ENCODE measurements around the gene ETV4. TPM values are rescaled to one million over a fixed set of nuclear protein-coding genes. Genes with fewer than 3 reads are reported as not detected.

The ETV4 gene
- total and polyA plus RNA-seq, 2 donors (not counting 1 experiment from before 2014, with no cell fraction given), result 0.33 to 1.8 TPM

DNA sequence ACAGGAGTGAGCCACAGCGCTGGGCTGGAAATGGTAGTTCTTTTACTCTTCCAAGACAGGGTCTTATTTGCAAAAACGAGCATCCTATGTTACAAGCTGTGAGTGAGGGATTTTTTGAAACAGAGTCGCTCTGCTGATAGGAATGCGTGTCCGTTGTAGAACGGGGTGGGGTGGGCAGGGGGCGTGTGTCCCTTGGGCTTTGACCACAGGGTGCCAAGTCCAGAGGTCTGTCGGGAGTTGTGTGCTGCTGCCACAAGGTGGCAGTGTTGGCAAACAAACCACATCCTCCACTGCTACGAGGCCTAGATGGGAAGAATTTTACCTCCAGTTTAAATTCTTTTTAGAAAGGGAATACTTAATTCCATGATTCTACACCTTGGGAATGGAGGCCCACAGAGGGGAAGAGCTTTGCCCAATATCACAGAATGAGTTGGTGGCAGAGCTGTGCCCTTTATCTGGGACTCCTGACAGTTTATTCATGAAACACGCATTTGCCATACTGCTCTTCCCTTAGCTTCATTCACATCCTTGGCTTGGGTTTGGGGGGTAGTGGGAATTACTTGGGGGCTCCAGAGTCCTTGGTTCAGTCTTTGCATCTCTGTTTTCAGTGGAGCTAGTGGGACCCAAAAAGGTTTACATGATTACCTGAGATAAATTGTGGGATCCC, 30.6 kb upstream of the ETV4 start:
- peak; percentile 52 to 78 for DNase-seq (ENCODE audit: low read depth in 2 of 2)
- H3K4me1 ChIP-seq (ENCODE audit: control insufficient read depth, extremely low read depth, insufficient read depth, low read length), result peaks cover 4% of the 10 kb centered on the region
- no peak overlapping the region for H3K4me2 ChIP-seq (ENCODE audit: extremely low read depth, insufficient read depth, low read length)
- H3K27me3 ChIP-seq (ENCODE audit: control insufficient read depth, insufficient read depth, low read length), result no peaks in the 10 kb centered on the region
- H3K27ac ChIP-seq (ENCODE audit: insufficient read depth, low read length), result no peak overlapping the region
- no peak overlapping the region for H2AFZ ChIP-seq (ENCODE audit: low read length)
- no peaks in the 10 kb centered on the region for H3K79me2 ChIP-seq (ENCODE audit: control insufficient read depth, insufficient read depth, low read length)
- no peak overlapping the region for H3K9ac ChIP-seq (ENCODE audit: insufficient read depth, low read length)
- no peak overlapping the region for H3K4me3 ChIP-seq (replicated peaks in 1 of 4; ENCODE audit: control extremely low read depth in 1 of 4, insufficient read depth in 1 of 4, low read depth in 3 of 4, low read length in 4 of 4)
- TF ChIP-seq, protein P1, sequence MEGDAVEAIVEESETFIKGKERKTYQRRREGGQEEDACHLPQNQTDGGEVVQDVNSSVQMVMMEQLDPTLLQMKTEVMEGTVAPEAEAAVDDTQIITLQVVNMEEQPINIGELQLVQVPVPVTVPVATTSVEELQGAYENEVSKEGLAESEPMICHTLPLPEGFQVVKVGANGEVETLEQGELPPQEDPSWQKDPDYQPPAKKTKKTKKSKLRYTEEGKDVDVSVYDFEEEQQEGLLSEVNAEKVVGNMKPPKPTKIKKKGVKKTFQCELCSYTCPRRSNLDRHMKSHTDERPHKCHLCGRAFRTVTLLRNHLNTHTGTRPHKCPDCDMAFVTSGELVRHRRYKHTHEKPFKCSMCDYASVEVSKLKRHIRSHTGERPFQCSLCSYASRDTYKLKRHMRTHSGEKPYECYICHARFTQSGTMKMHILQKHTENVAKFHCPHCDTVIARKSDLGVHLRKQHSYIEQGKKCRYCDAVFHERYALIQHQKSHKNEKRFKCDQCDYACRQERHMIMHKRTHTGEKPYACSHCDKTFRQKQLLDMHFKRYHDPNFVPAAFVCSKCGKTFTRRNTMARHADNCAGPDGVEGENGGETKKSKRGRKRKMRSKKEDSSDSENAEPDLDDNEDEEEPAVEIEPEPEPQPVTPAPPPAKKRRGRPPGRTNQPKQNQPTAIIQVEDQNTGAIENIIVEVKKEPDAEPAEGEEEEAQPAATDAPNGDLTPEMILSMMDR (conservative IDR thresholded peaks at IDR 0.05 in 1 of 2, IDR thresholded peaks at IDR 0.05 in 1 of 2; ENCODE audit: low read depth in 1 of 2, low read length in 2 of 2), result peak; percentile 79 to 86
- TF ChIP-seq EZH2 (IDR thresholded peaks at IDR 0.05; ENCODE audit: low read length, missing control alignments), result no peak
- no peaks in the 10 kb centered on the region for H3K9me3 ChIP-seq (ENCODE audit: control insufficient read depth, insufficient read depth, low read depth, low read length)
- H3K36me3 ChIP-seq (ENCODE audit: control insufficient read depth, insufficient read depth, low read length), result no peaks in the 10 kb centered on the region
- H4K20me1 ChIP-seq (ENCODE audit: control insufficient read depth, extremely low read depth, insufficient read depth, low read length), result no peaks in the 10 kb centered on the region

DNA sequence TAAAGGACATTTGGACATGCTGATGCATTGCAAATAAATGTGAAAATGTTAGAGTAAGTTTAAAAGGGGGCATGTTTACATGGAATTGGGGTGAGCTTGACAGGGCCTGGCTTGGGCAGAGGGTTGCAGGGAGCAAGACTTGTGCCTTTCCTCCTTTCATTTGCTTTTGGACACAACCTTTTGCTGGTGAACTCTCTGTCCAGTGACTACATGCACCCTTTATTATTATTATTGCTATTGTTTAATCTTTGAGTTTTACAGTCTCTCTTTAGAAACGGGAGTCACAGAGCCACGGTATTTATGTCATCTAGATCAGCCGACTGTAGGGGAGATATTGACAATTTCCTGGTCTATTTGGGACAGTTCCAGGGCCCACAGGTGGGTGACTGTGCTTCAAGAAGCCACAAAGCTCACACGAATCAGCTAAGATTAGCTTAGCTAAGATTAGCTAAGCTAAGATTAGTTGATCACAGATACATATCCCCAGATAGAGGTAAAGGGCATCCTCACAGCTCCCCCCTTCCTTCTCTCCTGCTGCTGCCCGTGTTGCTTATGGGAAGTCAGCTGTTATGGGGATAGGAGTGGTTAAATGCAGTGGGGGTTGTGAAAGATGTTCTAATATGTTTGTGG, 28.9 kb upstream of the ETV4 start:
- H3K27ac ChIP-seq (ENCODE audit: insufficient read depth, low read length), result no peak overlapping the region
- H3K9ac ChIP-seq (ENCODE audit: insufficient read depth, low read length), result no peak overlapping the region
- H3K4me1 ChIP-seq (ENCODE audit: control insufficient read depth, extremely low read depth, insufficient read depth, low read length), result peaks cover 7% of the 10 kb centered on the region
- H3K4me2 ChIP-seq (ENCODE audit: extremely low read depth, insufficient read depth, low read length), result no peak overlapping the region
- H2AFZ ChIP-seq (ENCODE audit: low read length), result no peak overlapping the region
- H3K36me3 ChIP-seq (ENCODE audit: control insufficient read depth, insufficient read depth, low read length), result no peaks in the 10 kb centered on the region
- TF ChIP-seq, protein P1 (conservative IDR thresholded peaks at IDR 0.05 in 1 of 2, IDR thresholded peaks at IDR 0.05 in 1 of 2; ENCODE audit: low read depth in 1 of 2, low read length in 2 of 2), result no peak
- TF ChIP-seq EZH2 (IDR thresholded peaks at IDR 0.05; ENCODE audit: low read length, missing control alignments), result no peak
- no peaks in the 10 kb centered on the region for H3K27me3 ChIP-seq (ENCODE audit: control insufficient read depth, insufficient read depth, low read length)
- no peaks in the 10 kb centered on the region for H3K79me2 ChIP-seq (ENCODE audit: control insufficient read depth, insufficient read depth, low read length)
- H3K9me3 ChIP-seq (ENCODE audit: control insufficient read depth, insufficient read depth, low read depth, low read length), result no peaks in the 10 kb centered on the region
- no peak overlapping the region for H3K4me3 ChIP-seq (replicated peaks in 1 of 4; ENCODE audit: control extremely low read depth in 1 of 4, insufficient read depth in 1 of 4, low read depth in 3 of 4, low read length in 4 of 4)
- no peak for DNase-seq (ENCODE audit: low read depth in 2 of 2)
- no peaks in the 10 kb centered on the region for H4K20me1 ChIP-seq (ENCODE audit: control insufficient read depth, extremely low read depth, insufficient read depth, low read length)

DNA sequence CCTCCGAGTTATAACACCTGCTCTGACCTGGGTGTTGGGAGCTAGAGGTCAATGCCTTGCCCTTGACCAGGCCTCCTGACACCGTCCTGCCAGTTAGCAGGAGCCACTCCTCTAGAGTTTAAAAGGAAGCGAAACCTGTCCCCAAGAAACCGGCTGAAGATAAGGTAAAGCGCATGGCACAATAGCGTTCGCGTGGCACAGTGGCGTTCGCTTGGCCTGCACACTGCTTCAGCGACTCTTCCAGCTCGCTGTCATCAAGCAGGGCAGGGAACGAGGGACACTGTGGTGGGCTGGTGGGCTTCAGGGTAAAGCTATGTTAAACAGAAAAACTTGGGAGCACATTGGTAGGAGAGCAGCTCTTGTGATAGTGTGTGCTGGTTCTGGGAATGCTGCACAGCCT, 28.2 kb upstream of the ETV4 start:
- TF ChIP-seq, protein P1 (conservative IDR thresholded peaks at IDR 0.05 in 1 of 2, IDR thresholded peaks at IDR 0.05 in 1 of 2; ENCODE audit: low read depth in 1 of 2, low read length in 2 of 2), result no peak
- no peak for TF ChIP-seq EZH2 (IDR thresholded peaks at IDR 0.05; ENCODE audit: low read length, missing control alignments)
- Histone ChIP-seq H2AFZ (ENCODE audit: low read length) (no peak overlapping the region), H4K20me1 (ENCODE audit: control insufficient read depth, extremely low read depth, insufficient read depth, low read length) (no peaks in the 10 kb centered on the region), H3K9me3 (ENCODE audit: control insufficient read depth, insufficient read depth, low read depth, low read length) (no peaks in the 10 kb centered on the region), H3K27me3 (ENCODE audit: control insufficient read depth, insufficient read depth, low read length) (no peaks in the 10 kb centered on the region), H3K27ac (ENCODE audit: insufficient read depth, low read length) (no peak overlapping the region), H3K4me3 (replicated peaks in 1 of 4; ENCODE audit: control extremely low read depth in 1 of 4, insufficient read depth in 1 of 4, low read depth in 3 of 4, low read length in 4 of 4) (no peak overlapping the region), H3K79me2 (ENCODE audit: control insufficient read depth, insufficient read depth, low read length) (no peaks in the 10 kb centered on the region), H3K4me2 (ENCODE audit: extremely low read depth, insufficient read depth, low read length) (no peak overlapping the region), H3K36me3 (ENCODE audit: control insufficient read depth, insufficient read depth, low read length) (no peaks in the 10 kb centered on the region), H3K9ac (ENCODE audit: insufficient read depth, low read length) (no peak overlapping the region), H3K4me1 (ENCODE audit: control insufficient read depth, extremely low read depth, insufficient read depth, low read length) (peaks cover 6% of the 10 kb centered on the region)
- DNase-seq (ENCODE audit: low read depth in 2 of 2), result no peak

Data from fibroblast of lung (primary cell).